Duodenal mucosa (tissue), 2 donors: Measurements from ENCODE around the gene SH2D4B.
"Not testable (repeated sequence)": the region's sequence is repeated elsewhere in the genome, so short reads cannot be mapped to it uniquely, and the experiment has no call there.

Experiments used
- H3K27ac ChIP-seq: one replicate; pipeline ENCODE4 v1.7.0; 2013; ENCODE audit warnings: low read depth, low read length
- H3K27me3 ChIP-seq, 2 donors: one replicate each; pipeline ENCODE4 v1.7.0; 2013; ENCODE audit warnings: low read length in 2 of 2, control low read depth in 1 of 2; ENCODE audit not compliant: insufficient read depth in 2 of 2, control insufficient read depth in 1 of 2
- H3K36me3 ChIP-seq, 2 donors: one replicate each; pipeline ENCODE4 v1.7.0; 2013; ENCODE audit warnings: low read length in 2 of 2, control low read depth in 1 of 2; ENCODE audit not compliant: insufficient read depth in 2 of 2, control insufficient read depth in 1 of 2
- H3K4me1 ChIP-seq, 2 donors: one replicate each; pipeline ENCODE4 v1.7.0; 2013; ENCODE audit warnings: low read length in 2 of 2, control low read depth in 1 of 2; ENCODE audit not compliant: insufficient read depth in 2 of 2, control insufficient read depth in 1 of 2
- H3K4me3 ChIP-seq, 2 donors: one replicate each; pipeline ENCODE4 v1.7.0; 2013; ENCODE audit warnings: low read length in 2 of 2, low read depth in 1 of 2
- H3K9ac ChIP-seq, 2 donors: one replicate each; pipeline ENCODE4 v1.7.0; 2013; ENCODE audit warnings: low read length in 2 of 2, low read depth in 1 of 2
- H3K9me3 ChIP-seq, 2 donors: one replicate each; pipeline ENCODE4 v1.7.0; 2013; ENCODE audit warnings: low read length in 2 of 2, control low read depth in 1 of 2; ENCODE audit not compliant: control insufficient read depth in 1 of 2

The SH2D4B gene

DNA sequence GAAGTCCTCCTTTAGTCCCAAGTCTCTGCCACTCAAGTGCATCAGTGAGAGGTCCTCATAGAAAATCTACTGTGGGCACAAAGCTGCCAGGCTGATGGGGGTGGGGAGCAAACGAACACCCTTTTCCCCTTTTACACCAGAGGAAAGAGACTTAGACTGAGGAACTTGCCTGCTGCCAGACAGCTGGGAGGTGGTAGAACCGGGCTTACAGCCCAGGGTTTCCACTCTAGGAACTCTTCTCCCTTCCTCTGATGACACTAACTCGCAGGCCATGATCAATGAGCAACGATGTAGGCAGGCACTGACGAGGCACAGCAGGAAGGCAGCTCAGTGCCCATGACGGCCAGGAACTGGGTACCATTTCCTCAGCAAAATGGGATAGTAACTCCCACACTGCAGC is 11.0 kb upstream of the SH2D4B start:
- no peak overlapping the region for H3K27ac ChIP-seq
- no peak overlapping the region for H3K4me3 ChIP-seq
- H3K9ac ChIP-seq = no peak overlapping the region

DNA sequence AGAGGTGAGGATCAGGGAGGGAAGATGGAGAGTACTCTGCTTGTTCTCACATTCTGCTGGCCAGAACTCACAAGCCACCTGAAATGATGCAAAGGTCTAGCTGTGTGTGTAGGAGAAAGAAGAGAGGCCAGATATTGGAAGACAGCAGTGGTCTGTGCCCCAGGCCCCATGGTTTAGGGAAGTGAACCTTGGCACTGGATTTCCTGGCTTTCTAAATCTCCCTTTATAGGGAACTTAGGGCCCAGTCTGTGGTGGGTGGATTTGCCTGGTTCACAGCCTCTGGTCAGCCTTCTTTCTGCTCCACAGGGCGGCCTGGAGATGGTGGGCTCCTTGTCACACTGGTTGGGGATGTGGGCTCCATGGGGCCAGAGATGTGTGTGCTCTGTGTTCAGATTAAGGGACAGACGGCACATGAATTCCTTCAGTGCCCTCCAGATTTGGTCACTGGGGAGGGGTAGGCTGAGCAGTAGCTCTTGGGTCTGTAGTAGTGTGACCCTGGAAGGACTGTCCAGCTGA is 9.5 kb upstream of the SH2D4B start:
- H3K36me3 ChIP-seq = no peaks in the 10 kb centered on the region
- no peak overlapping the region for H3K4me3 ChIP-seq
- H3K27me3 ChIP-seq = no peaks in the 10 kb centered on the region
- H3K27ac ChIP-seq = no peak overlapping the region
- H3K9me3 ChIP-seq = no peaks in the 10 kb centered on the region
- H3K9ac ChIP-seq = no peak overlapping the region
- H3K4me1 ChIP-seq = peaks cover 16 to 19% of the 10 kb centered on the region in 2 donors

More for the DNA sequence above, 11.0 kb upstream of the SH2D4B start:
- Histone ChIP-seq H3K4me1 (peaks cover 16 to 19% of the 10 kb centered on the region in 2 donors), H3K27me3 (no peaks in the 10 kb centered on the region), H3K9me3 (no peaks in the 10 kb centered on the region), H3K36me3 (no peaks in the 10 kb centered on the region)

DNA sequence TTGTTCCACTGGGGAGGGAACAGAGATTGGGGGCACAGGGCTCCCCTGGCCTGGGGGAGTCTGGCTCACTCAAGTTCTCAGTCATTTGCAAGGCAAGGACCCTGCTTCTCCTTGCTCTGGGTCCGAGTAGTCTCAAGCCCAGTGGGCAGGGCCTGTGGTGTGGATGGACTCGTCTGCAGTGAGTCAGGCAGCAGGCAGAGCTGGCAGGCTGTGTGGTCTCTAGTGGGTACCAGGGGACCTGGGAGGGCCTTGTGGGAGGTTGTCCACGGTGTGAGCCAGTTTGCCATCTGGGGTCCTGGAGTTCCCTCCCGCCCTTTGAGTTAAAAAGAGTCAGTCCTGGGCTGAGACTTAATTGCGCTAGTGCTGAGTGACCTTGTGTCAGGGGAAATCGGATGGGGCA is 8.8 kb upstream of the SH2D4B start:
- Histone ChIP-seq H3K27ac (no peak overlapping the region), H3K36me3 (no peaks in the 10 kb centered on the region), H3K4me1 (peaks cover 16 to 19% of the 10 kb centered on the region in 2 donors), H3K27me3 (no peaks in the 10 kb centered on the region), H3K9ac (peak overlapping the region in 1 of 2 donors; percentile 39), H3K4me3 (no peak overlapping the region), H3K9me3 (no peaks in the 10 kb centered on the region)

DNA sequence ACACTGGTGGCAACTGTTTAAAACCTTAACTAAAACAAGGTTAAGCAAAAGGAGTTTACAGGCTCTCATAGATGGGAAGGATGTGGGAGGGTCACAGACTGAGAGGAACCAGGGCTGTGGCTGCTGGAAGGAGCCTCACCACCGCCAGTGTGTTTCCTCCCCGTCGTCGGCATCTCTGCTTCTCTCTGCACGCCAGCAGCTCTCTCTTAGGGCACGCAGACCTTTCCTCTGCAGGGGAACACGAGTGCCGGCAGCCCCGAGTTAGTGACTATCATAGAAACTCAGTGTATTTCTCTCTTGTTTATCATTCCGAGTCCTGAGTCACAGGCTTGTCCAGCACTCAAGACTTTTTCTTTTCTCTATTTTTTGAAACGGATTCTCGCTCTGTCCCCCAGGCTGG is 8.1 kb upstream of the SH2D4B start:
- H3K4me3 ChIP-seq = no peak overlapping the region
- H3K27me3 ChIP-seq = no peaks in the 10 kb centered on the region
- no peak overlapping the region for H3K27ac ChIP-seq
- H3K36me3 ChIP-seq = no peaks in the 10 kb centered on the region
- H3K4me1 ChIP-seq = peaks cover 16 to 17% of the 10 kb centered on the region in 2 donors
- no peaks in the 10 kb centered on the region for H3K9me3 ChIP-seq
- H3K9ac ChIP-seq = peak overlapping the region in 1 of 2 donors; percentile 39

DNA sequence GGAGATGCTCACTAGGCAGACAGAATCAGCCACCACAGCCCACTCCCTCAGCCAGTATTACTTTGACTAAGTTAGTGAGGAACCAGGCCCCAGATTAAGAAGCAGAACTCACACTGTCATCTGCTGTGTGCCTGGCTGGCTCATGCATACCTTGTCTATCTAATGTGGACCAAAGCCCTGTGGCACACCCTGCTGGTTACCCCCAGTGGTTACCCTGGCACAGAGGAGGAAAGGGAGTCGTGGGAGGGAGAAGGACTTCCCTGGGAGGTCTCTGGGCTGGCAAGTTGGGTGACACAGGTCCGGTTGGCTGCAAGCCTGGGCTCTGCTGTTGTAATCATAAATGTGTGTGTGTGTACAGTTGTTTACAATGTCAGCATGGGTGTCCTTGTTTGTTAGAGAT is 7.5 kb upstream of the SH2D4B start:
- H3K36me3 ChIP-seq = no peaks in the 10 kb centered on the region
- no peaks in the 10 kb centered on the region for H3K9me3 ChIP-seq
- no peaks in the 10 kb centered on the region for H3K27me3 ChIP-seq
- H3K4me1 ChIP-seq = peaks cover 13 to 17% of the 10 kb centered on the region in 2 donors
- H3K27ac ChIP-seq = no peak overlapping the region
- H3K4me3 ChIP-seq = no peak overlapping the region
- no peak overlapping the region for H3K9ac ChIP-seq

DNA sequence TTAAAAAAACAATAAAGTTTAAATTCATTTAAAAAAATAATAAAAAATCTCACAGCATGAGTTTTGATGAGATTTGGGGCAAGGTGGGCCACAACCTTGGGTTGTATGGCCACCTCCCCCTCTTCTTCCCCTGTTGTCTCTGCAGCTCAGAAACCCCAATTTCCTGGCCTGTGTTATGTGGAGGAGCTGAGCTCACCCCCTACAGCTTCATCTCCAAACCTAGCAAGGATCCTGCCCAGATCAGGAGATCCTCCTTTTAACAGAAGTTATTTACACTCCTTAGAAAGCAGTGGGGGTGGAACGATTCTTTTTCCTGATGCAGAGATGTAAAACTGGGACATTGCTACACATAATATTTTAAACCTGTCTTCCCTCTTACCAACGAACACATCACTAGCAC is 6.9 kb upstream of the SH2D4B start:
- peaks cover 10 to 17% of the 10 kb centered on the region in 2 donors for H3K4me1 ChIP-seq
- no peak overlapping the region for H3K9ac ChIP-seq
- no peak overlapping the region for H3K4me3 ChIP-seq
- H3K36me3 ChIP-seq = no peaks in the 10 kb centered on the region
- no peak overlapping the region for H3K27ac ChIP-seq
- no peaks in the 10 kb centered on the region for H3K27me3 ChIP-seq
- H3K9me3 ChIP-seq = no peaks in the 10 kb centered on the region

DNA sequence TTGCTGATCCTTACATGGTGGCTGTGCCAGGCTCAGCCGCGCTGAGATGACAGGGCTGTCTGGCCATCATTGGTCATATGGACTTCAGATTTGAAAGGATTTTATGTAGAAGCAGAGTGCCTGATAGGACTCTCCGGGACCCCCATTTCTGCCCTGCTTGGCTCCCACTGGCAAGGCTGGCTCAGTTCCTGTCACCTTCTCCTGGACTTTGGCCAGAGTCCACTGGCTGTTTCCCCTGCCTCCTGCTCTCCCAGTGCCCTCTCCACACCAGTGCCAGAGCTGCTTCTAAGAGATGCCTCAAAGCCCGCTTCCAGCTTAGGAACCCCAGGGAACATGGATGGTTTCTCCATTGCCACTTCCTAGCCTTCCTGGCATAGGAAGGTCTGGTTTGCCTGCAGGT is 5.1 kb upstream of the SH2D4B start:
- no peaks in the 10 kb centered on the region for H3K36me3 ChIP-seq
- no peak overlapping the region for H3K4me3 ChIP-seq
- H3K9ac ChIP-seq = no peak overlapping the region
- H3K4me1 ChIP-seq = peaks cover 7 to 17% of the 10 kb centered on the region in 2 donors
- no peak overlapping the region for H3K27ac ChIP-seq
- H3K9me3 ChIP-seq = no peaks in the 10 kb centered on the region
- H3K27me3 ChIP-seq = no peaks in the 10 kb centered on the region

DNA sequence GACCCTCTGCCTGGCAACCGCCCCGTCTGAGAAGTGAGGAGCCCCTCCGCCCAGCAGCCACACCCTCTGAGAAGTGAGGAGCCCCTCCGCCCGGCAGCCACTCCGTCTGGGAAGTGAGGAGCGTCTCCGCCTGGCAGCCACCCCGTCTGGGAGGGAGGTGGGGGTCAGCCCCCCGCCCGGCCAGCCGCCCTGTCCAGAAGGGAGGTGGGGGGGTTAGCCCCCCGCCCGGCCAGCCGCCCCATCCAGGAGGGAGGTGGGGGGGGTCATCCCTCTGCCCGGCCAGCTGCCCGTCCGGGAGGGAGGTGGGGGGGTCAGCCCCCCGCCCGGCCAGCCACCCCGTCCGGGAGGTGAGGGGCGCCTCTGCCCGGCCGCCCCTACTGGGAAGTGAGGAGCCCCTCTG is 3.6 kb upstream of the SH2D4B start:
- H3K9ac ChIP-seq, H3K27me3 ChIP-seq, H3K9me3 ChIP-seq: not testable (repeated sequence)

DNA sequence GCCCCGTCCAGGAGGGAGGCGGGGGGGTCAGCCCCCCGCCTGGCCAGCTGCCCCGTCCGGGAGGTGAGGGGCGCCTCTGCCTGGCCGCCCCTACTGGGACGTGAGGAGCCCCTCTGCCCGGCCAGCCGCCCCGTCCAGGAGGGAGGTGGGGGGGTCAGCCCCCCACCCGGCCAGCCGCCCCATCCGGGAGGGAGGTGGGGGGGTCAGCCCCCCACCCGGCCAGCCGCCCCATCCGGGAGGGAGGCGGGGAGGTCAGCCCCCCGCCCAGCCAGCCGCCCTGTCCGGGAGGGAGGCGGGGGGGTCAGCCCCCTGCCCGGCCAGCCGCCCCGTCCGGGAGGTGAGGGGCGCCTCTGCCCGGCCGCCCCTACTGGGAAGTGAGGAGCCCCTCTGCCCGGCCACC is 3.1 kb upstream of the SH2D4B start:
- not testable (repeated sequence) for H3K27ac ChIP-seq, H3K9me3 ChIP-seq, H3K27me3 ChIP-seq

More for the DNA sequence above, 3.6 kb upstream of the SH2D4B start:
- not testable (repeated sequence) for H3K36me3 ChIP-seq, H3K4me3 ChIP-seq, H3K27ac ChIP-seq
- H3K4me1 ChIP-seq = peaks cover 4 to 11% of the 10 kb centered on the region in 2 donors

DNA sequence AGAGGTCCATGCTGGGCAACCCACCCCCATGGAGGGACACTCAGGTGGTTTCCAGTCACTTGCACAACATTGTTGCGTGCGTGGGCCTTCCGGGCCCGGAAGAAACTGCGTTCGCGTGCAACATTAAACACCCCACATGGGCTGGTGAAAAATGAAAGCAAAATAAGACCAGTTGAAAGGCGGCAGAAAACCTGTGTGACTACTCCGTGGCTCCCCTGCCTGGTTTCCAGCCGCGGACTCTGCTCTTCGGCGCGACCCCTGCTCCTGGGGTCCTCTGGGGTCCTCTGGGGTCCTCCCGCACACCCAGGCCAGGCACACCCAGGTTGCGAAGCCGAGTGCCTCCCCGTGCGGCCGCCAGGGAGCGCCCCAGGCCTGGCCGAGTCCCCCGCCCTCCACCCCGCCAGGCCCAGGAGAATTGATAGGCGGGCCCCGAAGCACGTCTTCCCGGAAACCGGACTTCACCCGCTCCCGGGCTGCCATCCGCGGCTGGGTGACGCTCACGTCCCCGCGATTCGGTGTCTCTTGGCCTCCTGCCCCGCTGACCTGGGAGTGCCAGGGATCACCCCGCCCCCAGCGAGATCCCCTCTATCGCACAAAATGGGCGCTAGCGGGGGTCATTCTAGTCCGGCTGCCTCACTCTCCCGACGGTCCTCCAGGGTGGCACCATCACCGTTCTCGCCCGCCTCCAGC is 1.9 kb upstream of the SH2D4B start:
- no peaks in the 10 kb centered on the region for H3K9me3 ChIP-seq
- H3K27me3 ChIP-seq = no peaks in the 10 kb centered on the region
- no peaks in the 10 kb centered on the region for H3K36me3 ChIP-seq
- H3K4me1 ChIP-seq = peaks cover 0 to 5% of the 10 kb centered on the region in 2 donors
- H3K9ac ChIP-seq = peak overlapping the region; percentile 62 to 77
- peak overlapping the region; percentile 61 to 79 for H3K4me3 ChIP-seq
- peak overlapping the region; percentile 50 for H3K27ac ChIP-seq

More for the DNA sequence above, 3.1 kb upstream of the SH2D4B start:
- not testable (repeated sequence) for H3K4me1 ChIP-seq, H3K36me3 ChIP-seq, H3K4me3 ChIP-seq, H3K9ac ChIP-seq
